Activated naive CD4-positive, alpha-beta T cell treated with anti-CD3 and anti-CD28 coated beads, Interleukin-2, amount 10 ng/mL, durations not matched to agents 7 days and 5 days (primary cell): ENCODE data around the gene TMEM79.
"Not testable (repeated sequence)": the region's sequence is repeated elsewhere in the genome, so short reads cannot be mapped to it uniquely, and the experiment has no call there.

Source experiments
- CTCF ChIA-PET: fragments of 350-600 bp; sonication (Branson Sonifier 250); formaldehyde crosslinking; loops from one replicate; lab custom pipeline; 2021; ENCODE audit warnings: antibody characterized with exemption; lab: Charles Lee
- DNase-seq: peaks from one replicate; pipeline ENCODE4 v3.0.0-alpha.2; 2020
- H3K27ac Mint-ChIP-seq: one replicate; pipeline ENCODE4 v1.8.0; 2021; ENCODE audit warnings: mild to moderate bottlenecking, moderate library complexity, mixed read lengths
- H3K27me3 Mint-ChIP-seq: one replicate; pipeline ENCODE4 v1.8.0; 2021; ENCODE audit warnings: mild to moderate bottlenecking, mixed read lengths
- H3K36me3 Mint-ChIP-seq: one replicate; pipeline ENCODE4 v1.8.0; 2021; ENCODE audit warnings: mixed read lengths
- H3K4me1 Mint-ChIP-seq: one replicate; pipeline ENCODE4 v1.8.0; 2021; ENCODE audit warnings: mixed read lengths
- H3K4me3 Mint-ChIP-seq: one replicate; pipeline ENCODE4 v1.8.0; 2021; ENCODE audit warnings: mild to moderate bottlenecking, moderate library complexity, mixed read lengths
- H3K9me3 Mint-ChIP-seq: one replicate; pipeline ENCODE4 v1.8.0; 2021; ENCODE audit warnings: mixed read lengths

The TMEM79 gene

GRCh38 chr1:156303241-156303640 is 19.1 kb downstream of the TMEM79 start:
- CTCF ChIA-PET = interaction anchor here (2.5 kb wide), 1 partner anchor 16 kb away, joined by 6 read pairs; no protein-coding TSS in a partner anchor
- Mint-ChIP-seq H3K27ac (no peak overlapping the region), H3K27me3 (no peaks in the 10 kb centered on the region), H3K36me3 (peaks cover 17% of the 10 kb centered on the region), H3K4me3 (no peak overlapping the region), H3K4me1 (no peaks in the 10 kb centered on the region), H3K9me3 (no peaks in the 10 kb centered on the region)
- DNase-seq = no peak

GRCh38 chr1:156305215-156305614 is 21.1 kb downstream of the TMEM79 start:
- no peak for DNase-seq

GRCh38 chr1:156308078-156308477 is 24.0 kb downstream of the TMEM79 start:
- H3K4me1 Mint-ChIP-seq = no peaks in the 10 kb centered on the region
- H3K36me3 Mint-ChIP-seq = peaks cover 39% of the 10 kb centered on the region
- no peak for DNase-seq
- CTCF ChIA-PET = interaction anchor here (1.4 to 1.7 kb wide), 2 partner anchors 11 to 78 kb away, joined by 3 to 8 read pairs; no protein-coding TSS in a partner anchor
- H3K27ac Mint-ChIP-seq = no peak overlapping the region
- no peak overlapping the region for H3K4me3 Mint-ChIP-seq
- H3K27me3 Mint-ChIP-seq = no peaks in the 10 kb centered on the region
- H3K9me3 Mint-ChIP-seq = no peaks in the 10 kb centered on the region

More at GRCh38 chr1:156305215-156305614, 21.1 kb downstream of the TMEM79 start:
- no peak overlapping the region for H3K4me3 Mint-ChIP-seq
- CTCF ChIA-PET = interaction anchor here (2.5 kb wide), 1 partner anchor 14 kb away, joined by 6 read pairs; no protein-coding TSS in a partner anchor
- H3K9me3 Mint-ChIP-seq = no peaks in the 10 kb centered on the region
- H3K27ac Mint-ChIP-seq = no peak overlapping the region
- H3K4me1 Mint-ChIP-seq = no peaks in the 10 kb centered on the region
- H3K36me3 Mint-ChIP-seq = peaks cover 26% of the 10 kb centered on the region
- no peaks in the 10 kb centered on the region for H3K27me3 Mint-ChIP-seq

- Mint-ChIP-seq H3K27ac (no peak overlapping the region), H3K36me3 (peaks cover 40% of the 10 kb centered on the region), H3K27me3 (no peaks in the 10 kb centered on the region), H3K9me3 (no peaks in the 10 kb centered on the region), H3K4me3 (no peak overlapping the region), H3K4me1 (no peaks in the 10 kb centered on the region)
- CTCF ChIA-PET = no interaction called here
- no peak for DNase-seq
These were observed 26.8 kb downstream of the TMEM79 start for GRCh38 chr1:156310962-156311361.

GRCh38 chr1:156316909-156317308 is 32.8 kb downstream of the TMEM79 start:
- DNase-seq = no peak
- Mint-ChIP-seq H3K27ac (no peak overlapping the region), H3K9me3 (no peaks in the 10 kb centered on the region), H3K4me1 (no peaks in the 10 kb centered on the region), H3K36me3 (peaks cover 47% of the 10 kb centered on the region), H3K4me3 (no peak overlapping the region), H3K27me3 (no peaks in the 10 kb centered on the region)
- CTCF ChIA-PET = interaction anchor here (0.7 to 4.7 kb wide), 4 partner anchors 91 to 188 kb away, joined by 3 to 73 read pairs (median 4); no protein-coding TSS in a partner anchor

GRCh38 chr1:156319664-156320063 is 35.5 kb downstream of the TMEM79 start:
- CTCF ChIA-PET = interaction anchor here (0.7 to 4.7 kb wide), 23 partner anchors 12 to 235 kb away, joined by 3 to 73 read pairs (median 4); partner anchors contain the start of genes SMG5 and TMEM79
- peaks cover 44% of the 10 kb centered on the region for H3K36me3 Mint-ChIP-seq
- H3K27me3 Mint-ChIP-seq = no peaks in the 10 kb centered on the region

GRCh38 chr1:156320560-156320959 is 36.4 kb downstream of the TMEM79 start:
- CTCF ChIA-PET = interaction anchor here (1.2 to 4.7 kb wide), 4 partner anchors 11 to 230 kb away, joined by 3 to 73 read pairs (median 4); no protein-coding TSS in a partner anchor
- Mint-ChIP-seq H3K4me3 (no peak overlapping the region), H3K27ac (no peak overlapping the region), H3K36me3 (peaks cover 43% of the 10 kb centered on the region), H3K27me3 (no peaks in the 10 kb centered on the region), H3K9me3 (no peaks in the 10 kb centered on the region), H3K4me1 (no peaks in the 10 kb centered on the region)
- no peak for DNase-seq

More at GRCh38 chr1:156319664-156320063, 35.5 kb downstream of the TMEM79 start:
- no peaks in the 10 kb centered on the region for H3K4me1 Mint-ChIP-seq
- DNase-seq = peak; percentile 49
- no peak overlapping the region for H3K4me3 Mint-ChIP-seq
- H3K9me3 Mint-ChIP-seq = no peaks in the 10 kb centered on the region
- H3K27ac Mint-ChIP-seq = no peak overlapping the region

GRCh38 chr1:156323179-156323578 is 39.1 kb downstream of the TMEM79 start:
- H3K27me3 Mint-ChIP-seq, H3K27ac Mint-ChIP-seq, DNase-seq, H3K4me3 Mint-ChIP-seq, H3K4me1 Mint-ChIP-seq, H3K9me3 Mint-ChIP-seq: not testable (repeated sequence)
- CTCF ChIA-PET = interaction anchor here (1.2 to 1.9 kb wide), 3 partner anchors 177 to 226 kb away, joined by 3 to 6 read pairs (median 4); no protein-coding TSS in a partner anchor
- peaks cover 36% of the 10 kb centered on the region for H3K36me3 Mint-ChIP-seq

- Mint-ChIP-seq H3K9me3 (no peaks in the 10 kb centered on the region), H3K36me3 (peaks cover 36% of the 10 kb centered on the region), H3K27ac (peak overlapping the region; percentile 64), H3K27me3 (no peaks in the 10 kb centered on the region), H3K4me3 (peak overlapping the region; percentile 92), H3K4me1 (peaks cover 39% of the 10 kb centered on the region)
- no peak for DNase-seq
- CTCF ChIA-PET = interaction anchor here (0.7 kb wide), 1 partner anchor 30 kb away, joined by 3 read pairs; no protein-coding TSS in a partner anchor
These were observed 52.1 kb downstream of the TMEM79 start for GRCh38 chr1:156336242-156336641.

GRCh38 chr1:156337052-156337887 is 53.1 kb downstream of the TMEM79 start:
- Mint-ChIP-seq H3K27me3 (no peaks in the 10 kb centered on the region), H3K4me3 (peak overlapping the region; percentile 92), H3K9me3 (no peaks in the 10 kb centered on the region), H3K36me3 (peaks cover 32% of the 10 kb centered on the region), H3K4me1 (peaks cover 39% of the 10 kb centered on the region), H3K27ac (peak overlapping the region; percentile 98)
- CTCF ChIA-PET = interaction anchor here (0.6 to 1.9 kb wide), 2 partner anchors 15 to 379 kb away, joined by 4 to 5 read pairs; no protein-coding TSS in a partner anchor
- DNase-seq = peak; percentile 43

GRCh38 chr1:156337888-156338179 is 53.7 kb downstream of the TMEM79 start:
- CTCF ChIA-PET = interaction anchor here (0.6 to 1.9 kb wide), 2 partner anchors 16 to 380 kb away, joined by 4 to 5 read pairs; no protein-coding TSS in a partner anchor
- no peak for DNase-seq

GRCh38 chr1:156338180-156338976 is 54.3 kb downstream of the TMEM79 start, which contains the start of the genes CCT3 and TSACC:
Gene CCT3 (minus strand): TSS chr1:156338292. CDS start chr1:156338184, 108 bp downstream.
Gene TSACC (plus strand): TSS chr1:156338526. CDS start chr1:156339758, 1,232 bp downstream.
- Mint-ChIP-seq H3K4me3 (peak within 1 kb of the TSS; percentile 92), H3K4me1 (peaks cover 39% of the 10 kb centered on the region), H3K27ac (peak within 1 kb of the TSS; percentile 98), H3K36me3 (peaks cover 30% of the 10 kb centered on the region), H3K27me3 (peaks cover 5% of the 10 kb centered on the region), H3K9me3 (no peaks in the 10 kb centered on the region)
- DNase-seq = peak; percentile 99
- CTCF ChIA-PET = interaction anchor here (0.6 to 1.9 kb wide), 2 partner anchors 16 to 380 kb away, joined by 4 to 5 read pairs; no protein-coding TSS in a partner anchor

More at GRCh38 chr1:156337888-156338179, 53.7 kb downstream of the TMEM79 start:
- Mint-ChIP-seq H3K4me1 (peaks cover 39% of the 10 kb centered on the region), H3K27ac (peak overlapping the region; percentile 98), H3K36me3 (peaks cover 32% of the 10 kb centered on the region), H3K27me3 (no peaks in the 10 kb centered on the region), H3K9me3 (no peaks in the 10 kb centered on the region), H3K4me3 (peak overlapping the region; percentile 92)
